H9 (cell line): Measurements from ENCODE around the gene PRSS38. TPM values are rescaled to one million over a fixed set of nuclear protein-coding genes. Genes with fewer than 3 reads are reported as not detected.

Experiments used
- DNase-seq: peaks from one replicate; pipeline ENCODE4 v3.0.0-alpha.2; 2017
- H2AFZ ChIP-seq: one replicate; pipeline ENCODE4 v1.6.1; 2013; ENCODE audit warnings: mild to moderate bottlenecking, low read length, control low read depth, moderate library complexity
- H2AK5ac ChIP-seq: 2 replicates; pipeline ENCODE4 v1.6.1; 2013; ENCODE audit warnings: low read length, control low read depth, mixed read lengths; ENCODE audit not compliant: insufficient read length
- H2BK120ac ChIP-seq: one replicate; pipeline ENCODE4 v1.6.1; 2013; ENCODE audit warnings: low read depth, mild to moderate bottlenecking, low read length, control low read depth, inconsistent platforms; ENCODE audit not compliant: poor library complexity, severe bottlenecking
- H2BK12ac ChIP-seq: 2 replicates; pipeline ENCODE4 v1.6.1; 2013; ENCODE audit warnings: low read length, control low read depth, mixed read lengths, low read depth; ENCODE audit not compliant: insufficient read length
- H2BK15ac ChIP-seq: 2 replicates; pipeline ENCODE4 v1.6.1; 2013; ENCODE audit warnings: low read depth, low read length, control low read depth
- H2BK20ac ChIP-seq: one replicate; pipeline ENCODE4 v1.6.1; 2013; ENCODE audit warnings: low read depth, mild to moderate bottlenecking, low read length, control low read depth, inconsistent platforms; ENCODE audit not compliant: poor library complexity, severe bottlenecking
- H2BK5ac ChIP-seq: 2 replicates; pipeline ENCODE4 v1.6.1; 2013; ENCODE audit warnings: low read length, control low read depth, mixed read lengths; ENCODE audit not compliant: insufficient read length
- H3K14ac ChIP-seq: 2 replicates; pipeline ENCODE4 v1.6.1; 2013; ENCODE audit warnings: low read length, control low read depth; ENCODE audit not compliant: insufficient read depth
- H3K18ac ChIP-seq: 2 replicates; pipeline ENCODE4 v1.6.1; 2013; ENCODE audit warnings: low read depth, mild to moderate bottlenecking, mixed read lengths, low read length, control low read depth; ENCODE audit not compliant: insufficient read length
- H3K23ac ChIP-seq: 2 replicates; pipeline ENCODE4 v1.6.1; 2013; ENCODE audit warnings: low read length, control low read depth, mixed read lengths, low read depth; ENCODE audit not compliant: insufficient read length
- H3K23me2 ChIP-seq: 2 replicates; pipeline ENCODE4 v1.6.1; 2013; ENCODE audit warnings: low read depth, mild to moderate bottlenecking, mixed read lengths, low read length, control low read depth; ENCODE audit not compliant: insufficient read length, poor library complexity, severe bottlenecking
- H3K27ac ChIP-seq: 2 replicates; pipeline ENCODE4 v1.5.1; 2013; ENCODE audit warnings: low read length, control low read depth, mixed read lengths, low read depth; ENCODE audit not compliant: insufficient read length
- H3K27me3 ChIP-seq: 2 replicates; pipeline ENCODE4 v1.6.1; 2013; ENCODE audit warnings: low read length, control low read depth, inconsistent platforms; ENCODE audit not compliant: insufficient read depth
- H3K4ac ChIP-seq: 2 replicates; pipeline ENCODE4 v1.6.1; 2013; ENCODE audit warnings: low read depth, mild to moderate bottlenecking, control low read depth, inconsistent platforms, low read length, moderate library complexity
- H3K4me1 ChIP-seq: 2 replicates; pipeline ENCODE4 v1.6.1; 2013; ENCODE audit warnings: low read length, control low read depth, inconsistent platforms; ENCODE audit not compliant: insufficient read depth
- H3K4me2 ChIP-seq: 2 replicates; pipeline ENCODE4 v1.6.1; 2013; ENCODE audit warnings: low read length, control low read depth, mixed read lengths; ENCODE audit not compliant: insufficient read length, insufficient read depth
- H3K56ac ChIP-seq: 2 replicates; pipeline ENCODE4 v1.6.1; 2013; ENCODE audit warnings: low read depth, mild to moderate bottlenecking, mixed read lengths, low read length, control low read depth; ENCODE audit not compliant: insufficient read length
- H3K79me1 ChIP-seq: 2 replicates; pipeline ENCODE4 v1.6.1; 2013; ENCODE audit warnings: low read depth, mild to moderate bottlenecking, moderate library complexity, low read length, control low read depth, inconsistent platforms; ENCODE audit not compliant: insufficient read depth, poor library complexity, severe bottlenecking
- H3K79me2 ChIP-seq: 2 replicates; pipeline ENCODE4 v1.6.1; 2013; ENCODE audit warnings: low read length, control low read depth, inconsistent platforms; ENCODE audit not compliant: insufficient read depth
- H3K9ac ChIP-seq: 2 replicates; pipeline ENCODE4 v1.6.1; 2013; ENCODE audit warnings: low read length, control low read depth, mixed read lengths; ENCODE audit not compliant: insufficient read length; ENCODE audit errors: extremely low read depth
- H3K9me3 ChIP-seq: one replicate; pipeline ENCODE4 v1.6.1; 2013; ENCODE audit warnings: low read depth, low read length, inconsistent platforms; ENCODE audit not compliant: control insufficient read depth
- H3T11ph ChIP-seq: one replicate; pipeline ENCODE4 v1.6.1; 2013; ENCODE audit warnings: mild to moderate bottlenecking, low read length, control low read depth, inconsistent platforms
- H4K20me1 ChIP-seq: one replicate; pipeline ENCODE4 v1.6.1; 2013; ENCODE audit not compliant: control insufficient read depth, insufficient read length, insufficient read depth
- H4K5ac ChIP-seq: 2 replicates; pipeline ENCODE4 v1.6.1; 2013; ENCODE audit warnings: low read depth, mild to moderate bottlenecking, mixed read lengths, low read length, control low read depth; ENCODE audit not compliant: insufficient read length
- H4K8ac ChIP-seq: replicated peaks from 2 replicates; pipeline ENCODE4 v1.6.1; 2013; ENCODE audit warnings: low read length, control low read depth, mixed read lengths, low read depth; ENCODE audit not compliant: insufficient read length
- H4K91ac ChIP-seq: 2 replicates; pipeline ENCODE4 v1.6.1; 2013; ENCODE audit warnings: low read depth, mild to moderate bottlenecking, moderate library complexity, mixed read lengths, low read length, control low read depth; ENCODE audit not compliant: insufficient read length
- H3K27ac Mint-ChIP-seq, 3 experiments: 2 replicates in 2 of 3; 3 replicates in 1 of 3; pipeline ENCODE4 v1.8.0; 2020 to 2021; ENCODE audit warnings: mixed read lengths in 3 of 3, mild to moderate bottlenecking in 1 of 3, moderate library complexity in 1 of 3
- H3K27me3 Mint-ChIP-seq: 2 replicates; pipeline ENCODE4 v1.8.0; 2021; ENCODE audit warnings: low read depth, mild to moderate bottlenecking, moderate library complexity, mixed read lengths
- H3K36me3 Mint-ChIP-seq, 3 experiments: 2 replicates in 2 of 3; 3 replicates in 1 of 3; pipeline ENCODE4 v1.8.0; 2020 to 2021; ENCODE audit warnings: low read depth in 3 of 3, mixed read lengths in 3 of 3; ENCODE audit not compliant: insufficient read depth in 1 of 3
- H3K4me1 Mint-ChIP-seq, 2 experiments: 2 replicates each; pipeline ENCODE4 v1.8.0; 2020; ENCODE audit warnings: mixed read lengths in 2 of 2
- H3K4me3 Mint-ChIP-seq, 2 experiments: 2 replicates in 1 of 2; 3 replicates in 1 of 2; pipeline ENCODE4 v1.8.0; 2020 to 2021; ENCODE audit warnings: mild to moderate bottlenecking in 2 of 2, mixed read lengths in 2 of 2, moderate library complexity in 1 of 2
- H3K9me3 Mint-ChIP-seq, 2 experiments: 2 replicates in 1 of 2; 3 replicates in 1 of 2; pipeline ENCODE4 v1.8.0; 2020; ENCODE audit warnings: mild to moderate bottlenecking in 2 of 2, mixed read lengths in 2 of 2, moderate library complexity in 1 of 2
- WGBS: extraction: QIAGEN DNeasy Blood & Tissue Kit; methylation state at CpG from one replicate; pipeline ENCODE4 v1.1.7; 2013; ENCODE audit warnings: missing lambda C conversion rate, low lambda C conversion rate, mixed read lengths; ENCODE audit not compliant: insufficient read length; ENCODE audit errors: extremely low coverage; 5-methylcytosine and 5-hydroxymethylcytosine counted together
- total RNA-seq: library from RNA; stranded (reverse); gene quantifications from 2 replicates; pipeline ENCODE4 v1.2.1, GENCODE V29; 2021
- TF ChIP-seq, protein P1 (sequence below): fragments of 200-600 bp; sonication (generic); conservative IDR thresholded peaks from 3 replicates; pipeline ENCODE4 v1.8.0; 2021; ENCODE audit warnings: antibody characterized with exemption, mild to moderate bottlenecking

PRSS38 gene
- total RNA-seq, 1 experiment from 2014 or later = not detected

DNA sequence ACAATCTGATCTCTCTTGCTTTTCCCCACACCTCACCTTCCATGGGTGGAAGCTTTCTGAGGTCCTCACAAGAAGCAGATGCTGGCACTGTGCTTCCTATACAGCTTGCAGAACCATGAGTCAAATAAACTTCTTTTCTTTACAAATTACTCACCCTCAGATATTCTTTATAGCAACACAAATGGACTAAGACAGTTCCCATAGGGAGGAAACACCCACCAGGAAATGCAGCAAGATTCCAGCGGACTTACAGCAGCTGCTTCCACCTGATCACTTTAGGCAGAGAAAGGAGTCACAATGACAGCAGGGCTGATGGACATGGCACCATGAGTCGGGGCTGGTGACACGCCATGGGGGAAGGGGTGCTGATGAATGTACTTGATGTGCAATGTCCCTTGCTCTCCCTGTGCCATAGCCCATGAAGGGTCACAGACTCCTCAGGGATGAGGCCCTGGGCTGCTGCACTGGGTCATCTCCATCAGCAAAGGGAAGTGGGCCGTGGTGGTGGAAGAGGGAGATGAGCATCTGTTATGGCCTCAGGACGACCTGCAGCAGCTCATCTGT lies 53.9 kb downstream of the PRSS38 start:
- Mint-ChIP-seq H3K36me3 (peaks cover 4% of the 10 kb centered on the region in 3 experiments; a peak in 3 of 7 replicates), H3K27me3 (peaks cover 33% of the 10 kb centered on the region), H3K9me3 (peaks cover 13 to 23% of the 10 kb centered on the region in 2 experiments), H3K4me3 (no peak overlapping the region), H3K4me1 (0 out of 4 replicates have a peak, but pooled peaks cover 0 to 3% of the 10 kb centered on the region in 2 experiments), H3K27ac (no peak overlapping the region)
- Histone ChIP-seq H3K9me3 (no peaks in the 10 kb centered on the region), H3K27me3 (no peaks in the 10 kb centered on the region), H3K4ac (no peak overlapping the region), H3K56ac (no peak overlapping the region), H4K91ac (no peak overlapping the region), H3K79me2 (no peaks in the 10 kb centered on the region), H2BK12ac (no peak overlapping the region), H2BK20ac (no peak overlapping the region), H2AFZ (no peak overlapping the region), H3K4me1 (no peaks in the 10 kb centered on the region), H4K8ac (no peak overlapping the region), H3K79me1 (no peaks in the 10 kb centered on the region), H3K23me2 (no peaks in the 10 kb centered on the region), H2AK5ac (no peak overlapping the region), H2BK120ac (no peak overlapping the region), H4K20me1 (no peaks in the 10 kb centered on the region), H2BK5ac (no peak overlapping the region), H3T11ph (no peak overlapping the region), H3K14ac (no peak overlapping the region), H3K4me2 (no peak overlapping the region), H3K9ac (no peak overlapping the region), H3K23ac (no peak overlapping the region), H3K18ac (no peak overlapping the region), H3K27ac (no peak overlapping the region), H2BK15ac (no peak overlapping the region), H4K5ac (no peak overlapping the region)
- no peak for DNase-seq
- TF ChIP-seq, protein P1, sequence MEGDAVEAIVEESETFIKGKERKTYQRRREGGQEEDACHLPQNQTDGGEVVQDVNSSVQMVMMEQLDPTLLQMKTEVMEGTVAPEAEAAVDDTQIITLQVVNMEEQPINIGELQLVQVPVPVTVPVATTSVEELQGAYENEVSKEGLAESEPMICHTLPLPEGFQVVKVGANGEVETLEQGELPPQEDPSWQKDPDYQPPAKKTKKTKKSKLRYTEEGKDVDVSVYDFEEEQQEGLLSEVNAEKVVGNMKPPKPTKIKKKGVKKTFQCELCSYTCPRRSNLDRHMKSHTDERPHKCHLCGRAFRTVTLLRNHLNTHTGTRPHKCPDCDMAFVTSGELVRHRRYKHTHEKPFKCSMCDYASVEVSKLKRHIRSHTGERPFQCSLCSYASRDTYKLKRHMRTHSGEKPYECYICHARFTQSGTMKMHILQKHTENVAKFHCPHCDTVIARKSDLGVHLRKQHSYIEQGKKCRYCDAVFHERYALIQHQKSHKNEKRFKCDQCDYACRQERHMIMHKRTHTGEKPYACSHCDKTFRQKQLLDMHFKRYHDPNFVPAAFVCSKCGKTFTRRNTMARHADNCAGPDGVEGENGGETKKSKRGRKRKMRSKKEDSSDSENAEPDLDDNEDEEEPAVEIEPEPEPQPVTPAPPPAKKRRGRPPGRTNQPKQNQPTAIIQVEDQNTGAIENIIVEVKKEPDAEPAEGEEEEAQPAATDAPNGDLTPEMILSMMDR = no peak
- no CpG with 5 or more reads among the region's 5 CpGs for WGBS
